Measurements from ENCODE around the gene ACSS3.

Gene ACSS3

GRCh38 chr12:81070846-81071245 is 7.0 kb upstream of the ACSS3 start:
- no peaks in the 10 kb centered on the region for H3K36me3 Mint-ChIP-seq (ENCODE audit: low read depth)
- H3K4me3 Mint-ChIP-seq = no peak overlapping the region
- peaks cover 11% of the 10 kb centered on the region for H3K9me3 Mint-ChIP-seq
- H3K4me1 Mint-ChIP-seq = no peaks in the 10 kb centered on the region
- TF ChIP-seq CTCF (IDR thresholded peaks at IDR 0.05; ENCODE audit: unreplicated experiment in 3 of 3) = no peak
- no peaks in the 10 kb centered on the region for H3K27me3 Mint-ChIP-seq (ENCODE audit: low read depth)
- no peak overlapping the region for H3K27ac Mint-ChIP-seq

- no peaks in the 10 kb centered on the region for H3K36me3 Mint-ChIP-seq (ENCODE audit: low read depth)
- H3K9me3 Mint-ChIP-seq = no peaks in the 10 kb centered on the region
- no peak overlapping the region for H3K27ac Mint-ChIP-seq
- TF ChIP-seq CTCF (IDR thresholded peaks at IDR 0.05; ENCODE audit: unreplicated experiment in 3 of 3) = no peak
- peaks cover 30% of the 10 kb centered on the region for H3K4me1 Mint-ChIP-seq
- H3K27me3 Mint-ChIP-seq (ENCODE audit: low read depth) = peaks cover 4% of the 10 kb centered on the region
- no peak overlapping the region for H3K4me3 Mint-ChIP-seq
Measured at GRCh38 chr12:81075539-81075938, 2.3 kb upstream of the ACSS3 start.

- no peaks in the 10 kb centered on the region for H3K9me3 Mint-ChIP-seq
- H3K4me1 Mint-ChIP-seq = peaks cover 35% of the 10 kb centered on the region
- H3K4me3 Mint-ChIP-seq = peak overlapping the region; percentile 86 to 94 (median 91)
- H3K36me3 Mint-ChIP-seq (ENCODE audit: low read depth) = no peaks in the 10 kb centered on the region
- peak overlapping the region; percentile 85 to 99 (median 95) for H3K27ac Mint-ChIP-seq
- peaks cover 4% of the 10 kb centered on the region for H3K27me3 Mint-ChIP-seq (ENCODE audit: low read depth)
- TF ChIP-seq CTCF (IDR thresholded peaks at IDR 0.05; ENCODE audit: unreplicated experiment in 3 of 3) = no peak
Measured at GRCh38 chr12:81077329-81077685, 572 bp upstream of the ACSS3 start.

GRCh38 chr12:81078469-81079196 is 754 bp downstream of the ACSS3 start:
- Mint-ChIP-seq H3K4me1 (peaks cover 35% of the 10 kb centered on the region), H3K27ac (peak overlapping the region; percentile 85 to 90 (median 86)), H3K27me3 (ENCODE audit: low read depth) (peaks cover 4% of the 10 kb centered on the region), H3K36me3 (ENCODE audit: low read depth) (no peaks in the 10 kb centered on the region), H3K9me3 (no peaks in the 10 kb centered on the region), H3K4me3 (peak overlapping the region; percentile 86 to 94 (median 91))
- no peak for TF ChIP-seq CTCF (IDR thresholded peaks at IDR 0.05; ENCODE audit: unreplicated experiment in 3 of 3)

GRCh38 chr12:81079280-81080076 is 1.6 kb downstream of the ACSS3 start:
- Mint-ChIP-seq H3K9me3 (no peaks in the 10 kb centered on the region), H3K4me3 (peak overlapping the region; percentile 86 to 94 (median 91)), H3K4me1 (peaks cover 41% of the 10 kb centered on the region), H3K36me3 (ENCODE audit: low read depth) (no peaks in the 10 kb centered on the region), H3K27me3 (ENCODE audit: low read depth) (peaks cover 4% of the 10 kb centered on the region), H3K27ac (peak overlapping the region; percentile 85 to 90 (median 86))
- no peak for TF ChIP-seq CTCF (IDR thresholded peaks at IDR 0.05; ENCODE audit: unreplicated experiment in 3 of 3)

Data from nephron (organoid).